D721Med (cell line): ENCODE measurements around the gene EDA.
"Not testable (repeated sequence)": the region's sequence is repeated elsewhere in the genome, so short reads cannot be mapped to it uniquely, and the experiment has no call there.

Source experiments
- DNase-seq: peaks from one replicate; pipeline ENCODE4 v3.0.0; 2011; ENCODE audit warnings: low spot score; ENCODE audit not compliant: insufficient read length
- FAIRE-seq: peaks from 2 replicates; lab custom pipeline; 2011; peaks lifted over from hg19 to GRCh38; lab: Jason Lieb, UNC
- TF ChIP-seq, protein P1 (sequence below): IDR thresholded peaks from 2 replicates; pipeline ENCODE4 v1.5.1; 2012; ENCODE audit warnings: mild to moderate bottlenecking, control low read depth; ENCODE audit not compliant: insufficient read depth; ENCODE audit errors: missing control alignments

EDA gene

DNA sequence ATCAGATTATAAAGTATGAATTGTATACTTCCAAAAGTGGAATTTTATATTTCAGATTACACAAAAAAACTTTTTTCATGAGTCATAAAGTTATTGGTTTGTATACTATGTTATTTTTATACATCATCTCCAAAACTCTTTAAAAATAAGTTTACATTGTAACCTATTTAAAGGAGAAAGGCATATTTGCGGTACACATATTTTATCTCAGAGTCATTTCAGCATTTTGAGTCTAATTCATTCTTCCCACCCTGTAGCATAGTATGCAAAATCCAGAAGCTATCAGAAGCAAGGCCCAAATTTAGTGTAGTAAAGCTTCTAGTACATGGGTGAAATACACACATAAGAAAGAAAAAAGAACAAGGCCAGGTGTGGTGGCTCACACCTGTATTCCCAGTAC is 353.5 kb downstream of the EDA start:
- no peak for FAIRE-seq
- TF ChIP-seq, protein P1, sequence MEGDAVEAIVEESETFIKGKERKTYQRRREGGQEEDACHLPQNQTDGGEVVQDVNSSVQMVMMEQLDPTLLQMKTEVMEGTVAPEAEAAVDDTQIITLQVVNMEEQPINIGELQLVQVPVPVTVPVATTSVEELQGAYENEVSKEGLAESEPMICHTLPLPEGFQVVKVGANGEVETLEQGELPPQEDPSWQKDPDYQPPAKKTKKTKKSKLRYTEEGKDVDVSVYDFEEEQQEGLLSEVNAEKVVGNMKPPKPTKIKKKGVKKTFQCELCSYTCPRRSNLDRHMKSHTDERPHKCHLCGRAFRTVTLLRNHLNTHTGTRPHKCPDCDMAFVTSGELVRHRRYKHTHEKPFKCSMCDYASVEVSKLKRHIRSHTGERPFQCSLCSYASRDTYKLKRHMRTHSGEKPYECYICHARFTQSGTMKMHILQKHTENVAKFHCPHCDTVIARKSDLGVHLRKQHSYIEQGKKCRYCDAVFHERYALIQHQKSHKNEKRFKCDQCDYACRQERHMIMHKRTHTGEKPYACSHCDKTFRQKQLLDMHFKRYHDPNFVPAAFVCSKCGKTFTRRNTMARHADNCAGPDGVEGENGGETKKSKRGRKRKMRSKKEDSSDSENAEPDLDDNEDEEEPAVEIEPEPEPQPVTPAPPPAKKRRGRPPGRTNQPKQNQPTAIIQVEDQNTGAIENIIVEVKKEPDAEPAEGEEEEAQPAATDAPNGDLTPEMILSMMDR, result no peak
- no peak for DNase-seq

- TF ChIP-seq, protein P1, result no peak
- FAIRE-seq, result peak; percentile 97
- DNase-seq, result no peak
Observed at GRCh38 chrX:69987691-69988090, 371.8 kb downstream of the EDA start.

- DNase-seq, result no peak
- TF ChIP-seq, protein P1, result no peak
- no peak for FAIRE-seq
Observed at GRCh38 chrX:69988955-69989394, 373.1 kb downstream of the EDA start.

DNA sequence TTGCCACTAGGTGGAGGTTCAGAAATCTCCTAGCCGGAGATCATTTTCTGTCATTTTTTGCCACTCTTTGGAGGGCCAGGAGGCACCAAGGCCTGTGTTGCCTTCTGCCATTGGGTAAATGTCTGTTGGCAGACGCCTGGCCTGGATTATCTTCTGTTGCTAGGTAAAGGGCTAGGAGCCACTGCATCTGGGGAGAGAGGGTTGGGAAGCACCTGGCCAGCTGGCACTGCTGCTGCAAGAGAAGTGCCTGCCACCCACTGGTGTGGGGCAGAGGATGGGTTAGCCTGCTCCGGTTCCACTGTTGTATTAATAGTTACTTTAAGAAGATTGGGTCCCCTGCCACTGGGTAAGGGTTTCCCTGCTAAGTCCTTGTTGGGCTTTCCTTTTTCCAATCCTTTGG is 375.8 kb downstream of the EDA start:
- DNase-seq (no peak), FAIRE-seq (no peak)
- TF ChIP-seq, protein P1, result no peak

- DNase-seq, result no peak
- FAIRE-seq, result no peak
- TF ChIP-seq, protein P1, result no peak
Observed at GRCh38 chrX:69993494-69993893, 377.6 kb downstream of the EDA start.

GRCh38 chrX:69995362-69996112 is 379.6 kb downstream of the EDA start:
- DNase-seq, result no peak
- FAIRE-seq, result peak; percentile 51
- TF ChIP-seq, protein P1, result no peak

GRCh38 chrX:69996113-69996468 is 380.2 kb downstream of the EDA start:
- FAIRE-seq, result peak; percentile 38

DNA sequence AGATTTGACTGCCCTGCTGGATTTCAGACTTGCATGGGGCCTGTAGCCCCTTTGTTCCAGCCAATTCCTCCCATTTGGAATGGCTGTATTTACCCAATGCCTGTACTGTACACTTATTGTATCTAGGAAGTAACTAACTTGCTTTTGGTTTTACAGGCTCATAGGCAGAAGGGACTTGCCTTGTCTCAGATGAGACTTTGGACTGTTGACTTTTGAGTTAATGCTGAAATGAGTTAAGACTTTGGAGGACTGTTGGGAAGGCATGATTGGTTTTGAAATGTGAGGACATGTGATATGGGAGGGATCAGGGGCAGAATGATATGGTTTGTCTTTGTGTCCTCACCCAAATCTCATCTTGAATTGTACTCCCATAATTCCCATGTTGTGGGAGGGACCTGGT is 382.4 kb downstream of the EDA start:
- not testable (repeated sequence) for DNase-seq, FAIRE-seq

More at GRCh38 chrX:69996113-69996468, 380.2 kb downstream of the EDA start:
- no peak for DNase-seq
- TF ChIP-seq, protein P1, result no peak
